GM19023 (cell line): Measurements from ENCODE around the gene LYG1.
"Not testable (repeated sequence)": the region's sequence is repeated elsewhere in the genome, so short reads cannot be mapped to it uniquely, and the experiment has no call there.

Experiments used
- ATAC-seq: cut with Tn5 transposase; IDR thresholded peaks from one replicate; pipeline ENCODE4 v1.9.1; 2021; ENCODE audit warnings: mild to moderate bottlenecking, moderate library complexity; ENCODE audit not compliant: unreplicated experiment

Gene LYG1

DNA sequence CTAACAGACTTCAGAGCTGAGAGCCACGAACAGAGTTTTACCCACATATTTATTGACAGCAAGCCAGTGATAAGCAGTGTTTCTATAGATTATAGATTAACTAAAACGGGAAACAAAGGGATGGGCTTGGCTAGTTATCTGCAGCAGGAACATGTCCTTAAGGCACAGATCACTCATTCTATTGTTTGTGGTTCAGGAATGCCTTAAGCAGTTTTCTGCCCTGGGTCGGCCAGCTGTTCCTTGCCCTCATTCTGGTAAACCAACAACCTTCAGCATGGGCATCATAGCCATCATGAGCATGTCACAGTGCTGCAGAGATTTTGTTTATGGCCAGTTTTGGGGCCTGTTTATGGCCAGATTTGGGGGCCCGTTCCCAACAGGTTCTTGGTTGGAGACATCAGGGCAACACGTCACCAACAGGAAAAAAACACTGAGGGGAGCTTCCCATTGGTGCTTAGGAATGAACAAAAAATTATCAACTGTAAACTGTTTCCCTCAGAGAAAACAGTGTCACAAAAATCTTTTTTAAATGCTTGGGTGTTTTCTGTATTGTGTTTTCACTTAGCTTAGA, 22.7 kb downstream of the LYG1 start:
- not testable (repeated sequence) for ATAC-seq

DNA sequence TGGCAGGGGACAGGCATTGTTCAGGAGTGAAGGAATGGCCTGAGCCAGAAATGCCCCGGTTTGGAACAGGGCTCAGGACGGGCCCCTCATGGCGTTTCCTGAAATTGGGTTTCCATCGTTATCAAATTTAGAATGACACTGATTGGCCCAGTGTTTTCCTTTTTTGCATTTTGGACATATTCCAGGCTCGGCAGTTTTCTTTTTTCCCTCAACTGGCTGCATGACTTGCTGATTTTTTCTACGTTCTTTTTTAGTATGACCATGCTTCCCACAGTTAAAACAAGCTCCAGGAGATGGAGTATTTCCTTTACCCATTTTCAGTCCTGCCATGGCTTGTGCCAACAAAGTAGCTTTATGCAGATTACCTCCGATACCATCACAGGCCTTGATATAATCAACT, 25.1 kb downstream of the LYG1 start:
- no peak for ATAC-seq

DNA sequence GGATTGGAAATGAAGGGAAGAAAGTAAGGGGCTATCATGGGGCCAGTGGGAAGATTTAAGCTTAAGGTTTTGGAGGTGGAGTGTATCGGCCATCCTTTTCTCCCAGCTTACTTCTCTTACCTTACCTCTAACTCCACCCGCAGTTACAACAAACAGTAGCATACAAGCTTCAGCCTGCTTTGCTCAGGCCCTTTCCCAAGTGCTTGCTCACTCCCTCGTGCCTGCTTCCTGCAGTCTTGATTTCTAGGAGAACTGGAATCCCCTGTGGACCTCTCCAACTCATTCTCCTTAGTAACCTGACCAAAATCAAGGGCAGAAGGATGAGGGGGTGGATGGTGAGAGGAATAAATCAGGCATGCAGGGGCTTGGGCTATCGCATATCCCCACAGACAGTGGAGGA, 39.8 kb downstream of the LYG1 start:
- no peak for ATAC-seq

DNA sequence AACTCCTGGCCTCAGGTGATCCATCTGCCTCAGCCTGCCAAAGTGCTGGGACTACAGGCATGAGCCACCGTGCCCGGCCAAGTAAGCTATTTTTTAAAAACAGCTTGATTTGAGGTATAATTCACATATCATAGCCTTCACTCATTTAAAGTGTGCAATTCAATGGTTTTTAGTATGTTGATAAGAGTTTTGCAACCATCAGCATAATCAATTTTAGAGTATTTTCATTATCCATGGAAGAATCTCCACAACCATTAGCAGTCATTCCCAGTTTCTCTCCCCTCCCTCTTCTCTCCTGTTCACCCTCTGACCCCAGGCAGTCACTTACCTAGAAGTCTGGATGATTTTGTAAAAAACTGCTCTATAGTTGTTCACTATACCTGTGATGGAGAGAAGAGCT, 40.8 kb downstream of the LYG1 start:
- ATAC-seq, result no peak

DNA sequence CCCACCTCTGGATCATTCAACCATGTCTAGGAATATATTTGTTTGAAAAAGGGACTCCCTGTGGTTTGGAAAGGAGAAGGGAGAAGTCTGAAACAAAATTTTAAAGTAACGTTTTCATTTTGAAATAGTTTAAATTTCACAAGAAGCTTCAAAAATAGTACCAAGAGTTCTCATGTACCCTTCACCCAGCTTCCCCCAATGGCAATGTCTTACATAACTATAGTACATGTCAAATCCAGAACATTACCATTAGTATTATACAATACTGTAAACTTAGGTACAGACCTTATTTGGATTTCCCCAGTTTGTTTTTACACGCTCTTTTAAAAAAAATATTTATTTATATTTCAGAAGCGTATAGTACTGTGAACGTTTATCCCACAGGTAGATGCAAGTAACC, 41.5 kb downstream of the LYG1 start:
- no peak for ATAC-seq

DNA sequence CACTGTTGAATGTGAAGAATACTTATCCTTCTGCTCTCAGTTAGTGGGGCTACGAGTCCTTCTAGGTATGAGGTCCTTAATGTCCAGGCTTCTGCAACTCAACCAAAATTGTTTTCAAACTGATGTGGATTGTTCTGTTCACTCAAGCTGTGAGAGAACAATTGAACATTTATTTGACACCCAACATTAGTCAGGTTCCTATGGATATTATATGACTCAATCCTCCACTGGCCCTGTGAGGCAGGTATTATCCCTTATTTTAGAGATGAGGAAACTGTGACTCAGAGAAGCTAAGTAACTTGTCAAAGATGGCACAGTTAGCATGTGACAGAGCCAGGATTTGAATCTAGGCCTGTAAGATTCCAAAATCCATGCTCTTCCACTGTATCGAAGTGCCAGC, 44.3 kb downstream of the LYG1 start:
- ATAC-seq, result no peak

DNA sequence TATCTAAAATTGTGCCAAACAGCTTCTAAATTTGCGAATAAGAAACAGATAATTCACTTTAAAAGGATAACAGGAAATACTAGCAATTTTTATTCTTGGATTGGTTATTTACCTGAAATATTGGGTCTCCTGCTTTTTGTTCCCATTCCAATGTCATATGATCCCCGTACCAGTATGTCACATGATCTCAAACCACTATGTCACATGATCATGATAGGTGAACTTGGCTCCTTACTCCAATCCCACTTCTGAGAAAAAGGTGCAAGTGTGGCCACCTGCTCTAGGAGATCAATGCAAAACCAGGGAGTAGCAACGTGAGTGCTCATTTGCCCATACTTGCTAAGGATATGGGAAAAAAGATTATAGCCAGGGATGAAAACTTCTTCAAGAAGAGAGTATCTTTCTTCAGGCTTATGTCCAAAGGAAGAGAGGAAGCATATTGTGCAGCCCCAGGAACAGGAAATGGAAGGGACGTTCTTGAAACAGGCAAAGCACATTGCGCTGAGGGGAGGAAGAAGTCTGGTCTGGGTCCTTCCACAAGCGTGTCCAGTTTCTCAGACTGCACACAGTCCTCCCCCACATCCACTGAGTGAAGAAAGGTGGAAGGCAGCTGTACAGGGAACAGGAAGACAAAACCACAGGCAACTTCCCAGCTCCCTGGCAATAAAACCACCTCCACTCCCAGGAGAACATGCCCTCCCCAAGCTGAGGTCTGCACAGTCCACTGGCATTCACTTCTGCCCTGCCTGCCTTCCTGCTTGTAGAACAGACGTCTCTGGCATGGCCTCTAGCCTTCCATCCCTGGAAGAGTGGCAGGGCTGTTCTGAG, 45.3 kb downstream of the LYG1 start, which contains the start of gene LYG2:
TSS of gene LYG2 (minus strand) at position 176 of the 828 bp plus-strand sequence. CDS start 1,406 bp downstream, outside the sequence.
- ATAC-seq, result no peak

DNA sequence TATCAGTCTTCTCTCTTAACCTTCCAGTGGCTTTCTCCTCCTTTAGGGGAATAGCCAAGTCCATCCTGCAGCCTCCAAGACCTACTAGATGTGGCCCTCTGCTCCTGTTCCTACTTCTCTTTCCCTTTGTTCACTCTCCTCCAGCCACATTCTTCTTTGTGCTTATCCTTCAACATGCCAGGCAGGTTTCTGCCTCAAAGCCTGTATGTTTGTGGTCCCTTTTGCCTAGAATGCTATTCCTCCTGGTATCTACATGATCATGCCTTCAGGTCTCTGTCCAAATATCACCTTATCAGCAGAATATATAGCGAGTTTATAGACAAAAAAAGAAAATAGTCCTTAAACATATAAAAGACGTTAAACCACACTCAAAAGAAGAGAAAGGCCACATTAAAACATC, 51.0 kb downstream of the LYG1 start:
- no peak for ATAC-seq

DNA sequence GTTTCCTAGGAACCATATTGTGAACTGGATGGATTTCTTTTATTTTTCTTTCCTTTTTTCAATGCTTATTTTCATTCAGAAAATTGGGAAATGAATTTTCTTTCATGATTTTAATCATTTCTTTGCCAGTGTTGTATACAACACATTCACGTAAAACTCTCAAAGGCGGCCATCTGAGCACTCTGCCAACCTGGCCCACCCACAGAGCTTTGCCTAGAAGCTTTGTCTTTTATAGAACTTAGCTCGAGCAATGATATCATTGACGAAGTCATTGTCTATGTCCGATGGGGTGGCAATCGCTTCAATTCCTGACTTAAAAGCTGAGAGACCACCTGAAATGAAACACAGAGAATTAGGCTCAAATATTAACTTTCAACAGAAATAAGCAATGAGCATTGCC, 58.8 kb downstream of the LYG1 start:
- no peak for ATAC-seq

DNA sequence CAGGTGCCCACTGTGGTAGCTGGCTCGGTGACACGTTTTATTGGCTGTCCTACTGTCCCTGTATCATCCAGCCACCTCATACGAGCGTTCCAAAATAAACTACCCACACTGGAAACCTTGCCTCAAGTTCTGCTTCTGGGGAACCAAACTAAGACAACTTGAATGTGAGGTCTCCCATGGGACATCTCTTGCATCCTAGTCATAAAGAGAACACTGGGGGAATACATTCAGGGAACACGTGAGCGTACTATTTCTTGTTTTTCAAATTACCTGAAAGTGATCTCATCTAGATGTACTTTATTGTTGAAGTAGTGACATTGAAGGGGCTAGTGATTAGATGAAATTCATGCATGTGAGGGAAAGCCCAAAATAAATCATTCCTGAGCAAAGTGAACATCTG, 60.6 kb downstream of the LYG1 start:
- ATAC-seq, result no peak

DNA sequence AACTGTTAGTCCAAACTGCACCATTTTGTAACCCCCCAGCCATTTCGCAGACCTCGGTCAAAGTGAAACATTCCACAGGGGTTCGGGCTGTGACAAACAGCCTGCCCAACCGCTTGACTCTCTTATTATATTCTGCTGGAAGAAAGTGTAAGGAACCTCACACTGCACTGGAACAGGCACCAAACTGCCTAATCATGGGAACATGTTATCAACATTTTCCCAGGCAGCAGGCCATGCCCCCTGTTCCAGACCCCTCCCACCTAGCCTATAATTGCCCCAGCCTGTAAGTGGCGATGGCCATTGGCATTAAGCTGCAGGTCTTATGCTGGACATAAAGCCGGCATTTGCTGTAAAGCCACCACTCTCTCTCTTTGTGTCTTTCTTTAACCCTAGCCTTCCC, 62.4 kb downstream of the LYG1 start:
- no peak for ATAC-seq
